Effector CD4-positive, alpha-beta T cell (primary cell): ENCODE results near the gene WDR18.
"Not testable (repeated sequence)": the region's sequence is repeated elsewhere in the genome, so short reads cannot be mapped to it uniquely, and the experiment has no call there.

Source experiments
- DNase-seq: peaks from one replicate; pipeline ENCODE4 v3.0.0-alpha.2; 2020

WDR18 gene

GRCh38 chr19:950352-951066 lies 33.6 kb upstream of the WDR18 start:
- DNase-seq: no peak

- DNase-seq: no peak
Measured at GRCh38 chr19:952049-952679, 32.0 kb upstream of the WDR18 start.

DNA sequence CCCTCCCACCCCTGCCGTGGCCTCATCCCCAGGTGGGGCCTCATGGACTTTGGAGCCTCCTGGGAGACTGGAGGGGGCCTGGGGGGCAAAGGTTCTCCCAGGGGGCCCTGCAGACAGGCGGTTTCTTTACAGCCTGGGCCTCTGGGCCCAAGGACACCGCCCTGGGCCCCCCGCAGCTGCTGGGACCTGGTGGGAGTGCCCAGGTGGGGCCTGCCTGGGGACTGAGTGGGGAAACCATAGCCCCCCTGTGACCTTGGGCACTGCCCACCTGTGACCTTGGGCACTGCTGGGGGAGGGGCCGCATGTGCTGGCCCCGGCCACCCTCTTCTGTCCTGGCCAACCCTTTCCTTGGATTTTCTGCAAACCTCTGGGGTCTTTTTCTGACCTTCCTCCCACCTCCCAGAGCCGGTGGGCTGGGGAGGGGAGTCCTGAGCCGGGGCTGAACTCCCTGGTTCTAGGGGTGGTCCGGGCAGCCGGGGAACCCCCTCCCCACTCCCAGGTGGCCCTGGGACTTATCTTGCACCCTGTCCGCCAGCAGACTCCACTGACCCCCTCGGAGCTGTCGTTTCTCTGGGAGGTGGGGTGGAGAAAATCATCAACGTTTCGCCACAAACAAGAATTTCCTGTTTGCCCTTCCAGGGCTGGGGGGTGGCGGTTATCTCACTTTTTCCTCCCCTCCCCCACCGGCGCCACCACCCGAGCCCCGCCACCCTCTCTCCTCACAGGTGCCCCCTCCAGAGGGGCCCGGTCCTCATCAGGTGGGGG lies 31.3 kb upstream of the WDR18 start:
- DNase-seq: no peak

- no peak for DNase-seq
Measured at GRCh38 chr19:953445-954271, 30.5 kb upstream of the WDR18 start.

GRCh38 chr19:954272-954671 lies 29.9 kb upstream of the WDR18 start:
- DNase-seq: no peak

GRCh38 chr19:954672-955494 lies 29.3 kb upstream of the WDR18 start:
- no peak for DNase-seq

GRCh38 chr19:955803-956765 lies 28.1 kb upstream of the WDR18 start:
- no peak for DNase-seq

- no peak for DNase-seq
Measured at GRCh38 chr19:956766-957440, 27.2 kb upstream of the WDR18 start.

GRCh38 chr19:957578-957977 lies 26.6 kb upstream of the WDR18 start:
- DNase-seq: not testable (repeated sequence)

DNA sequence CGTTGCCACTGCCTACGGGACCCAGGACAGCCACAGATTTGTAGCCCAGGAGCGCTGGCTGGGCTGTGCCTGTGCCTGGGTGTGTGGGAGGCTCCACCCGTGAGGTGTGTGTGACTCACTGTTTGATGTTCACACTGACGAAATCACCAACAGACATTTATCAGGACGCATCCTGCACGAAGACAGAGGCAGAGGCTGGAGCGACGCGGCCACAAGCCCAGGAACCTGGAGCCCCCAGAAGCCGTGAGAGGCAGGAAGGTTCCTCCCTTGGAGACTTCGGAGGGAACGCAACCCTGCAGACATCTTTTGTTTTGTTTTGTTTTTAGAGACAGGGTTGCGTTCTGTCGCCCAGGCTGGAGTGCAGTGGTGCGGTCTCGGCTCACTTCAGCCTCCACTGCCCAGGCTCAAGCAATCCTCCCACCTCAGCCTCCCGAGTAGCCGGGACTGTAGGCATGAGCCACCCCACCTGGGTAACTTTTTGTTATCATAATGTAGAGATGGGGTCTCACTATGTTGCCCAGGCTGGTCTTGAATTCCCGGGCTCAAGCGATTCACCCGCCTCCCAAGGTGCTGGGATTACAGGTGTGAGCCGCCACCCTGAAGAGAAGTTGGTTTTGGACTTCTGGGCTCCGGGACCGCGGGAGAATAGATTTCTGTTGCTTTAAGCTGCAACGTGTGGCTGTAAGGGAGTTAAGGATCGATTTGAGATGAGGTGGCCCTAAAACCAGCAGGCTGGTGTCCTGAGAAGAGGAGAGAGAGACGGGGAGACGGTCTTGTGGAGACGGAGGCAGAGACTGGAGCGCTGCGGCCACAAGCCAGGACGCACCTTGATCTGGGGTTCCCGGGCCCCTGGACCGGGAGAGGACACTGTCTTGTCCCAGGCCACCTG lies 24.9 kb upstream of the WDR18 start:
- no peak for DNase-seq

DNA sequence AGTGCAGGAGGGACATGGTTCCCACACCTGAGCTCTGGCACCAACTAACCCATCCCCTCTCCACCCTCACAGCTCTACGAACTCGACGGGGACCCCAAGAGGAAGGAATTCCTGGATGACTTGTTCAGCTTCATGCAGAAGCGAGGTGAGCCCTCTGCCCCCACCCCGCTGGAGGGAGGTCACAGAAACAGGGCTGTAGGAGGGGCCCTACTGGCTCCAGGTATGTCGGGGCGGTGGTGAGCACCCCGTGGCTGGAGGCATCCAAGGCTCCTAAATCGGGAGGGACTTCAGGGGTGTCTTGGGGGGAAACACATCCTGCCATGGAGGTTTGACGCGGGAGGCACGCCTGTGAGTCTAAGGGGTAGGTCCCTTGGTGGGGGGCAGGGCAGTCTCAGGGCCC lies 24.1 kb upstream of the WDR18 start:
- DNase-seq: no peak

DNA sequence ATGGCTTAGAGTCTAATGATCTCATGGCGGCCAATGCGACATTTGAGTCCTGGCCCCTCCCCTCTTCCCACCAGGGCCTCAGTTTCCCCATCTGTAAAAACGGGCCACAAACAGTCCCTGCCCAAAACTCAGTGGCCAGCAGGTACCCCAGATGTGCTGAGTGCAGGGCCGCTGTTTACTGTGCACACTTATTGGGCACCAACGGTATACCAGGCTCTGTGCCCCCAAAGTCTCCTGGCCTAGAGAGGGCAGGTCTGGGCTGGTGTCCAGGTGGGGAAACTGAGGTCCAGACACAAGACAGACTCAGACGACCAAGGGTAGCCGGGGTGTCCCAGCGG lies 23.6 kb upstream of the WDR18 start:
- DNase-seq: no peak

DNA sequence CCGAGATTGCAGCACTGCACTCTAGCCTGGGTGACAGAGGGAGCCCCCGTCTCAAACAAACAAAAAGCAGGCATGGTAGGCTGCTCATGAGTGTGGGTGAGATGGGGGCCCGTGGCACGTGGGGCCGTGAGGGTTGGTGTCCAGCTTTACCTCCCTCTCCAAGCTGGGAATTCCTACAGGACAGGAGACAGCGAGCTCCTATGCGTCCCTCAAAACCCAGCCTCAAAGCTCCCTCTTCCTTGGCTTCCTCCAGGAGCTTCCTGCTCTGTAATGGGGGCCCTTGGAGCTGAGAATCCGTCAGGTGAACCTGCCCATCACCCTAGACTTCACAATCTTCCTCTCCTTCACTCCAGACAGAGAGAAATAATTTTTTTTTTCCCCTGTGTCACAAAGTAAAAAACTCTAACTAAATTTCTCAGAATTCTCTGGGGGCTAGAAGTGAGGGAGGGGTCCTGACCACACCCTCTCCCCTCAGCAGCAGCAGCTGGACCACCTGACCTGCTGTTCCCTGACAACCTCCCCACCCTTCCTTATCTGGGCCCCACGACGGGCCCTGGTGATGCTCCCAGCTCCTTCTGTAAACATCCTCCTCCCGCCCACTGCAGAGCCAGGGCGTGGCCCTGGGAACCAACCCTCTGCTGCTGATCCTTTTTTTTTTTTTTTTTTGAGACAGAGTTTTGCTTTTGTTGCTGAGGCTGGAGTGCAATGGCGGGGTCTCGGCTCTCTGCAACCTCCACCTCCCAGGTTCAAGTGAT lies 22.1 kb upstream of the WDR18 start:
- DNase-seq: no peak

DNA sequence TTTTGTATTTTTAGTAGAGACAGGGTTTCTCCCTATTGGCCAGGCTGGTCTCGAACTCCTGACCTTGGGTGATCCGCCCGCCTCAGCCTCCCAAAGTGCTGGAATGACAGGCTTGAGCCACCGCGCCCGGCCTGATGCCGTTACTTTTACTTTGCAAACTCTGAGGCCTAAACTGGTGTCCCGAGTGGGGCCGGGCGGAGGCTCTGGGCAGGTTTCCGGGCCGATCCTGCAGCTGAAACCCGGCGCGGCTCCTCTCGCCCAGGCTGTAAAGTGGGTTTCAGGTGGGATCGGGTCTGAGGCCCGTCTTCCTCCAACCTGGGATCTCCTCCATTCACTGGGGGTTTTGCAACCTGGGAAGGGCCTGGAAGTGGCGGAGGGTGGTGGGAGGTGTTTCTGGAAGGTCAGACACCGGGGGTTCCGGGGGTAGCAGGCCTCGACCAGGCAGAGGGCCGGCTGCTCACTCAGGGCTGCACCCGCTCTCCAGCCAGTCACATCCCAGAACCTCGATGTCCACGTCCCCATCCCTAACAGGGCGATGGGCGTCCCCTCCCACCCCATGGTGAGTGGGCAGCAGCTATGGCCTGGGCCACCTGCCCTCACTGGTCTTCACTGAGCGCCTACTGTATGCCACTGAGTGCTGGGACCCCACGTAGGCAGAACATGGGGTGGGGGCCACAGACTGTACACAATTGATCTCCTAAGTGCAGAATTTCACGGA lies 21.3 kb upstream of the WDR18 start:
- DNase-seq: no peak

DNA sequence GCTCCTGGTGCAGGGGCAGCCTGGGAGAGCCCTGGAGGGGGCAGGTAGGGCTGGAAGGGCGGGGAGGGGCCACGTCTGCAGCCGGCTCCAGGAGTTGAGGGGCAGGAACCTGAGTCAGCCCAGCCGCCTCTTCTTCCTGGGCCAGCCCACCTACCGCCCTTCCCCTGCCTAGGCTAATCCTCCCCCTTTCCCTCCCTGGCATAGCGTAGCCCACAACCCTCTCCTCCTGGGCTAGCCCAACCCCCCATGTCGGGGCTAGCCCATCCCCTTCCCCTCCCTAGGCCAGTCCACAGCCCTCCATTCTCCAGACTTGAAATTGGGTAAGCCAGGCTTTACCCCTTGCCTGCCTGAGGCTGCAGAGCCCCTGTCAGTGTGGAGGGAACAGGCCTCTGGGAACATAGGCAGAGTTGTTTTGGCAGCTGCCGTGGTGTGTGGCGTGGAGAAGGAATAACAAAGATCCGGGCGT lies 20.6 kb upstream of the WDR18 start:
- DNase-seq: no peak

- DNase-seq: no peak
Measured at GRCh38 chr19:964116-964520, 20.0 kb upstream of the WDR18 start.

- no peak for DNase-seq
Measured at GRCh38 chr19:964761-965694, 19.1 kb upstream of the WDR18 start.
